A172 (cell line): ENCODE data around the gene SYTL5. TPM values are rescaled to one million over a fixed set of nuclear protein-coding genes. Genes with fewer than 3 reads are reported as not detected.
A peak's percentile ranks its signal among the peaks of the same experiment; 100 is the strongest.

Source experiments
- DNase-seq: peaks from one replicate; pipeline ENCODE4 v3.0.0-alpha.2; 2015; ENCODE audit warnings: low spot score
- total RNA-seq: library from RNA; depleted of rRNA; stranded (reverse); fragments of >200 nt; shearing (Covaris generic); gene quantifications from 2 replicates; pipeline ENCODE4 v1.2.3, GENCODE V29; 2014

Gene SYTL5
- total RNA-seq, 1 experiment from 2014 or later: 8.1 TPM

GRCh38 chrX:38018766-38019425, 12.5 kb downstream of the SYTL5 start:
- DNase-seq: no peak

GRCh38 chrX:38028300-38028699, 21.9 kb downstream of the SYTL5 start:
- DNase-seq: no peak

- DNase-seq: no peak
These were observed 30.1 kb downstream of the SYTL5 start for GRCh38 chrX:38036466-38036865.

GRCh38 chrX:38038501-38038900, 32.1 kb downstream of the SYTL5 start:
- DNase-seq: no peak

GRCh38 chrX:38041237-38041636, 34.9 kb downstream of the SYTL5 start:
- DNase-seq: no peak

- no peak for DNase-seq
These were observed 38.3 kb downstream of the SYTL5 start for GRCh38 chrX:38044701-38045100.

GRCh38 chrX:38045538-38046096, 39.3 kb downstream of the SYTL5 start:
- peak; percentile 10 for DNase-seq

- no peak for DNase-seq
These were observed 42.5 kb downstream of the SYTL5 start for GRCh38 chrX:38048886-38049285.

- DNase-seq: no peak
These were observed 44.5 kb downstream of the SYTL5 start for GRCh38 chrX:38050806-38051205.

GRCh38 chrX:38052096-38052495, 45.7 kb downstream of the SYTL5 start:
- DNase-seq: peak; percentile 85

GRCh38 chrX:38055170-38055847, 49.0 kb downstream of the SYTL5 start:
- DNase-seq: peak; percentile 55

GRCh38 chrX:38060331-38060878, 54.1 kb downstream of the SYTL5 start:
- peak; percentile 51 for DNase-seq

GRCh38 chrX:38061335-38061734, 55.0 kb downstream of the SYTL5 start:
- DNase-seq: peak; percentile 79

- DNase-seq: no peak
These were observed 60.6 kb downstream of the SYTL5 start for GRCh38 chrX:38066934-38067333.

- no peak for DNase-seq
These were observed 62.9 kb downstream of the SYTL5 start for GRCh38 chrX:38069273-38069672.

- DNase-seq: no peak
These were observed 63.6 kb downstream of the SYTL5 start for GRCh38 chrX:38069991-38070390.

- DNase-seq: no peak
These were observed 73.1 kb downstream of the SYTL5 start for GRCh38 chrX:38079463-38079862.

GRCh38 chrX:38080808-38081207, 74.5 kb downstream of the SYTL5 start:
- no peak for DNase-seq

GRCh38 chrX:38081909-38082308, 75.6 kb downstream of the SYTL5 start:
- DNase-seq: no peak

GRCh38 chrX:38082309-38082708, 76.0 kb downstream of the SYTL5 start:
- no peak for DNase-seq

GRCh38 chrX:38085813-38086212, 79.5 kb downstream of the SYTL5 start:
- DNase-seq: no peak

- DNase-seq: peak; percentile 52
These were observed 80.3 kb downstream of the SYTL5 start for GRCh38 chrX:38086451-38087215.
